HEK293 (cell line): ENCODE results near the gene PRRT1.

Experiments used
- EGR2 ChIP-seq: fragments of 450-650 bp; formaldehyde crosslinking; IDR thresholded peaks from 2 replicates; pipeline ENCODE4 v1.5.1; 2016; ENCODE audit warnings: low read depth, missing biosample characterization, missing genetic modification characterization
- PBX3 ChIP-seq: sonication (generic); formaldehyde crosslinking; IDR thresholded peaks from 2 replicates; pipeline ENCODE4 v1.8.1; 2022; ENCODE audit warnings: mild to moderate bottlenecking, moderate library complexity, missing genetic modification reagents
- PRDM1 ChIP-seq: fragments of 450-650 bp; formaldehyde crosslinking; IDR thresholded peaks from 2 replicates; pipeline ENCODE4; 2016; ENCODE audit warnings: missing biosample characterization, missing genetic modification characterization
- REST ChIP-seq: fragments of 450-650 bp; formaldehyde crosslinking; IDR thresholded peaks from 2 replicates; pipeline ENCODE4 v1.5.1; 2016; ENCODE audit warnings: missing biosample characterization, missing genetic modification characterization
- ZBTB17 ChIP-seq: fragments of 450-650 bp; formaldehyde crosslinking; IDR thresholded peaks from 2 replicates; pipeline ENCODE4 v1.5.1; 2016; ENCODE audit warnings: missing biosample characterization, missing genetic modification characterization
- ZBTB20 ChIP-seq: fragments of 450-650 bp; formaldehyde crosslinking; IDR thresholded peaks from 2 replicates; pipeline ENCODE4 v1.5.1; 2016; ENCODE audit warnings: missing biosample characterization, missing genetic modification characterization
- ZFP41 ChIP-seq: fragments of 450-650 bp; formaldehyde crosslinking; IDR thresholded peaks from 2 replicates; pipeline ENCODE4 v1.5.1; 2016; ENCODE audit warnings: missing biosample characterization, missing genetic modification characterization, borderline replicate concordance
- ZNF169 ChIP-seq: fragments of 450-650 bp; formaldehyde crosslinking; IDR thresholded peaks from 2 replicates; pipeline ENCODE4 v1.5.1; 2016; ENCODE audit warnings: missing biosample characterization, missing genetic modification characterization
- ZNF18 ChIP-seq: fragments of 450-650 bp; formaldehyde crosslinking; IDR thresholded peaks from 2 replicates; pipeline ENCODE4 v1.5.1; 2016; ENCODE audit warnings: missing biosample characterization, missing genetic modification characterization
- ZNF324 ChIP-seq: fragments of 450-650 bp; formaldehyde crosslinking; IDR thresholded peaks from 2 replicates; pipeline ENCODE4 v1.5.1; 2016; ENCODE audit warnings: missing biosample characterization, missing genetic modification characterization
- ZNF449 ChIP-seq: fragments of 450-650 bp; formaldehyde crosslinking; IDR thresholded peaks from 2 replicates; pipeline ENCODE4 v1.5.1; 2017; ENCODE audit warnings: missing biosample characterization, mild to moderate bottlenecking, missing genetic modification characterization, moderate library complexity
- ZNF513 ChIP-seq: fragments of 450-650 bp; IDR thresholded peaks from 2 replicates; pipeline ENCODE4 v1.5.1; 2018; ENCODE audit warnings: missing biosample characterization, missing genetic modification characterization
- ZNF521 ChIP-seq: fragments of 450-650 bp; formaldehyde crosslinking; IDR thresholded peaks from 2 replicates; pipeline ENCODE4 v1.5.1; 2017; ENCODE audit warnings: missing biosample characterization, mild to moderate bottlenecking, missing genetic modification characterization
- ZNF558 ChIP-seq: fragments of 450-650 bp; formaldehyde crosslinking; IDR thresholded peaks from 2 replicates; pipeline ENCODE4 v1.5.1; 2016; ENCODE audit warnings: missing biosample characterization, missing genetic modification characterization
- ZNF560 ChIP-seq: fragments of 450-650 bp; formaldehyde crosslinking; IDR thresholded peaks from 2 replicates; pipeline ENCODE4 v1.5.1; 2017; ENCODE audit warnings: missing biosample characterization, missing genetic modification characterization, borderline replicate concordance
- ZNF600 ChIP-seq: fragments of 450-650 bp; formaldehyde crosslinking; IDR thresholded peaks from 2 replicates; pipeline ENCODE4 v1.5.1; 2016; ENCODE audit warnings: missing biosample characterization, missing genetic modification characterization
- ZNF626 ChIP-seq: fragments of 450-650 bp; sonication (Bioruptor Pico); formaldehyde crosslinking; IDR thresholded peaks from 2 replicates; pipeline ENCODE4 v1.5.1; 2018; ENCODE audit warnings: missing biosample characterization, missing genetic modification characterization, inconsistent platforms
- ZNF664 ChIP-seq: fragments of 450-650 bp; formaldehyde crosslinking; IDR thresholded peaks from 2 replicates; pipeline ENCODE4 v1.5.1; 2016; ENCODE audit warnings: missing biosample characterization, missing genetic modification characterization
- ZNF707 ChIP-seq: fragments of 450-650 bp; formaldehyde crosslinking; IDR thresholded peaks from 2 replicates; pipeline ENCODE4 v1.5.1; 2016; ENCODE audit warnings: missing biosample characterization, missing genetic modification characterization
- ZNF777 ChIP-seq: fragments of 450-650 bp; formaldehyde crosslinking; IDR thresholded peaks from 2 replicates; pipeline ENCODE4 v1.5.1; 2017; ENCODE audit warnings: missing biosample characterization, missing genetic modification characterization, borderline replicate concordance
- ZNF791 ChIP-seq: fragments of 450-650 bp; formaldehyde crosslinking; IDR thresholded peaks from 2 replicates; pipeline ENCODE4 v1.5.1; 2016; ENCODE audit warnings: missing biosample characterization, missing genetic modification characterization
- ZNF830 ChIP-seq: fragments of 450-650 bp; IDR thresholded peaks from 2 replicates; pipeline ENCODE4 v1.5.0; 2018; ENCODE audit warnings: missing biosample characterization, missing genetic modification characterization, low read depth, mild to moderate bottlenecking, moderate library complexity
- TF ChIP-seq, protein P1 (sequence below): fragments of 450-650 bp; formaldehyde crosslinking; IDR thresholded peaks from 2 replicates; pipeline ENCODE4 v1.5.1; 2016; ENCODE audit warnings: missing biosample characterization, missing genetic modification characterization, low read depth
- TF ChIP-seq, protein P2 (sequence below): fragments of 450-650 bp; formaldehyde crosslinking; IDR thresholded peaks from 2 replicates; pipeline ENCODE4 v1.5.1; 2017; ENCODE audit warnings: missing biosample characterization, missing genetic modification characterization
- TF ChIP-seq, protein P3 (sequence below): fragments of 450-650 bp; formaldehyde crosslinking; IDR thresholded peaks from 2 replicates; pipeline ENCODE4 v1.5.1; 2017; ENCODE audit warnings: missing biosample characterization, missing genetic modification characterization

PRRT1 gene

GRCh38 chr6:32177788-32178546 is 26.2 kb upstream of the PRRT1 start, which contains the start of gene RNF5 (continued):
- TF ChIP-seq, protein P1, sequence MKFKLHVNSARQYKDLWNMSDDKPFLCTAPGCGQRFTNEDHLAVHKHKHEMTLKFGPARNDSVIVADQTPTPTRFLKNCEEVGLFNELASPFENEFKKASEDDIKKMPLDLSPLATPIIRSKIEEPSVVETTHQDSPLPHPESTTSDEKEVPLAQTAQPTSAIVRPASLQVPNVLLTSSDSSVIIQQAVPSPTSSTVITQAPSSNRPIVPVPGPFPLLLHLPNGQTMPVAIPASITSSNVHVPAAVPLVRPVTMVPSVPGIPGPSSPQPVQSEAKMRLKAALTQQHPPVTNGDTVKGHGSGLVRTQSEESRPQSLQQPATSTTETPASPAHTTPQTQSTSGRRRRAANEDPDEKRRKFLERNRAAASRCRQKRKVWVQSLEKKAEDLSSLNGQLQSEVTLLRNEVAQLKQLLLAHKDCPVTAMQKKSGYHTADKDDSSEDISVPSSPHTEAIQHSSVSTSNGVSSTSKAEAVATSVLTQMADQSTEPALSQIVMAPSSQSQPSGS (tag by site-specific recombination), result no peak
- TF ChIP-seq PRDM1 (peak; percentile 84; the same call in 1 of the 2 replicates), ZBTB20 (tag by site-specific recombination) (no peak), EGR2 (tag by site-specific recombination) (peak; percentile 84; the same call in 1 of the 2 replicates), ZNF513 (tag by site-specific recombination) (no peak), ZNF791 (tag by site-specific recombination) (no peak), ZNF521 (no peak), ZNF600 (tag by site-specific recombination) (no peak), ZNF707 (tag by site-specific recombination) (no peak), ZNF664 (tag by site-specific recombination) (no peak), ZNF558 (no peak), ZNF449 (tag by site-specific recombination) (peak; percentile 50; the same call in 1 of the 2 replicates), ZFP41 (no peak), ZNF560 (tag by site-specific recombination) (no peak), ZNF169 (no peak), ZNF626 (tag by site-specific recombination) (no peak), ZNF777 (tag by site-specific recombination) (no peak), ZBTB17 (tag by site-specific recombination) (peak; percentile 68; the same call in 1 of the 2 replicates), PBX3 (CRISPR knock-in tag) (peak; percentile 98), REST (tag by site-specific recombination) (no peak), ZNF18 (no peak), ZNF830 (tag by site-specific recombination) (no peak), ZNF324 (tag by site-specific recombination) (no peak)
- TF ChIP-seq, protein P2, sequence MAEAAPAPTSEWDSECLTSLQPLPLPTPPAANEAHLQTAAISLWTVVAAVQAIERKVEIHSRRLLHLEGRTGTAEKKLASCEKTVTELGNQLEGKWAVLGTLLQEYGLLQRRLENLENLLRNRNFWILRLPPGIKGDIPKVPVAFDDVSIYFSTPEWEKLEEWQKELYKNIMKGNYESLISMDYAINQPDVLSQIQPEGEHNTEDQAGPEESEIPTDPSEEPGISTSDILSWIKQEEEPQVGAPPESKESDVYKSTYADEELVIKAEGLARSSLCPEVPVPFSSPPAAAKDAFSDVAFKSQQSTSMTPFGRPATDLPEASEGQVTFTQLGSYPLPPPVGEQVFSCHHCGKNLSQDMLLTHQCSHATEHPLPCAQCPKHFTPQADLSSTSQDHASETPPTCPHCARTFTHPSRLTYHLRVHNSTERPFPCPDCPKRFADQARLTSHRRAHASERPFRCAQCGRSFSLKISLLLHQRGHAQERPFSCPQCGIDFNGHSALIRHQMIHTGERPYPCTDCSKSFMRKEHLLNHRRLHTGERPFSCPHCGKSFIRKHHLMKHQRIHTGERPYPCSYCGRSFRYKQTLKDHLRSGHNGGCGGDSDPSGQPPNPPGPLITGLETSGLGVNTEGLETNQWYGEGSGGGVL, result no peak
- TF ChIP-seq, protein P3, sequence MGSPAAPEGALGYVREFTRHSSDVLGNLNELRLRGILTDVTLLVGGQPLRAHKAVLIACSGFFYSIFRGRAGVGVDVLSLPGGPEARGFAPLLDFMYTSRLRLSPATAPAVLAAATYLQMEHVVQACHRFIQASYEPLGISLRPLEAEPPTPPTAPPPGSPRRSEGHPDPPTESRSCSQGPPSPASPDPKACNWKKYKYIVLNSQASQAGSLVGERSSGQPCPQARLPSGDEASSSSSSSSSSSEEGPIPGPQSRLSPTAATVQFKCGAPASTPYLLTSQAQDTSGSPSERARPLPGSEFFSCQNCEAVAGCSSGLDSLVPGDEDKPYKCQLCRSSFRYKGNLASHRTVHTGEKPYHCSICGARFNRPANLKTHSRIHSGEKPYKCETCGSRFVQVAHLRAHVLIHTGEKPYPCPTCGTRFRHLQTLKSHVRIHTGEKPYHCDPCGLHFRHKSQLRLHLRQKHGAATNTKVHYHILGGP (tag by site-specific recombination), result no peak
